GM12878 (cell line): Measurements from ENCODE around the gene ABCA2. TPM values are rescaled to one million over a fixed set of nuclear protein-coding genes. Genes with fewer than 3 reads are reported as not detected.

Experiments used
- ATAC-seq: fragments of 200-7000 bp; cut with Tn5 transposase; 3 replicates; pipeline ENCODE4 v1.9.1; 2020; ENCODE audit warnings: mild to moderate bottlenecking, moderate library complexity
- BruUV-seq: library from RNA; stranded (reverse); fragments of 400-500 nt; replicated peaks from 2 replicates; lab custom pipeline; 2021; lab: Mats Ljungman, UMichigan
- CTCF ChIA-PET: fragments of 300-600 bp; sonication (Branson Sonifier 250); formaldehyde crosslinking; extraction: SDS; loops from one replicate; lab custom pipeline; 2021; ENCODE audit warnings: inconsistent platforms; lab: Yijun Ruan, JAX
- POLR2A ChIA-PET: fragments of 350-600 bp; formaldehyde crosslinking; extraction: SDS; loops from one replicate; lab custom pipeline; 2021; ENCODE audit warnings: inconsistent platforms; lab: Charles Lee
- RAD21 ChIA-PET: fragments of 300-600 bp; sonication (Branson Sonifier 250); formaldehyde crosslinking; loops from one replicate; lab custom pipeline; 2023; ENCODE audit warnings: antibody characterized with exemption; ENCODE audit not compliant: unreplicated experiment; lab: Charles Lee
- SMC1A ChIA-PET: fragments of 300-600 bp; sonication (Branson Sonifier 250); formaldehyde crosslinking; loops from one replicate; lab custom pipeline; 2023; ENCODE audit not compliant: unreplicated experiment, uncharacterized antibody; lab: Charles Lee
- DNase-seq: peaks from one replicate; pipeline ENCODE4 v3.0.0-alpha.2; 2011; ENCODE audit warnings: low read depth, low spot score
- FAIRE-seq: peaks from 3 replicates; lab custom pipeline; 2011; peaks lifted over from hg19 to GRCh38; lab: Jason Lieb, UNC
- H2AFZ ChIP-seq: 2 replicates; pipeline ENCODE4 v1.6.0; 2011; ENCODE audit warnings: low read depth, low read length, control low read depth; ENCODE audit not compliant: control insufficient read depth
- H3K27ac ChIP-seq: 2 replicates; pipeline ENCODE4 v1.5.1; 2011; ENCODE audit warnings: control low read depth; ENCODE audit not compliant: control insufficient read depth, insufficient read depth
- H3K27me3 ChIP-seq, 2 experiments: replicated peaks in 1 of 2; 2 replicates each; pipeline versions ENCODE4 v1.6.0 to v1.6.1; 2011; ENCODE audit warnings: low read length in 1 of 2; ENCODE audit not compliant: control insufficient read depth in 2 of 2, insufficient read depth in 2 of 2
- H3K36me3 ChIP-seq, 2 experiments: 2 replicates each; pipeline ENCODE4 v1.5.1; 2011; ENCODE audit warnings: low read length in 1 of 2; ENCODE audit not compliant: control insufficient read depth in 2 of 2, insufficient read depth in 2 of 2
- H3K4me1 ChIP-seq: 2 replicates; pipeline ENCODE4 v1.6.1; 2011; ENCODE audit warnings: mild to moderate bottlenecking, low read length, moderate library complexity, mixed read lengths; ENCODE audit not compliant: control insufficient read depth, insufficient read depth
- H3K4me2 ChIP-seq: 2 replicates; pipeline ENCODE4 v1.6.0; 2011; ENCODE audit warnings: control low read depth; ENCODE audit not compliant: control insufficient read depth, insufficient read depth
- H3K4me3 ChIP-seq: fragments of 200-600 bp; sonication (generic); 2 replicates; pipeline ENCODE4 v1.5.1; 2016
- H3K79me2 ChIP-seq: 2 replicates; pipeline ENCODE4 v1.6.0; 2011; ENCODE audit warnings: low read length; ENCODE audit not compliant: control insufficient read depth, insufficient read depth
- H3K9ac ChIP-seq: 2 replicates; pipeline ENCODE4 v1.8.0; 2011; ENCODE audit warnings: low read length, control low read depth, mixed read lengths; ENCODE audit not compliant: control insufficient read depth, insufficient read depth
- H3K9me3 ChIP-seq: replicated peaks from 3 replicates; pipeline ENCODE4 v1.5.1; 2011; ENCODE audit warnings: mild to moderate bottlenecking, low read length; ENCODE audit not compliant: control insufficient read depth, insufficient read depth
- H4K20me1 ChIP-seq: 2 replicates; pipeline ENCODE4 v1.6.0; 2011; ENCODE audit not compliant: control insufficient read depth, insufficient read depth
- ATF7 ChIP-seq: fragments of 450-650 bp; IDR thresholded peaks from 2 replicates; pipeline ENCODE4 v1.6.1; 2016; ENCODE audit warnings: low read depth, mild to moderate bottlenecking
- BCL3 ChIP-seq: IDR thresholded peaks from 2 replicates; pipeline ENCODE4 v1.6.1; 2011; ENCODE audit warnings: borderline replicate concordance, low read depth, mild to moderate bottlenecking, moderate library complexity, low read length; ENCODE audit not compliant: insufficient read depth, poor library complexity, severe bottlenecking
- DPF2 ChIP-seq: fragments of 450-650 bp; IDR thresholded peaks from 2 replicates; pipeline ENCODE4 v1.6.1; 2017; ENCODE audit warnings: mild to moderate bottlenecking
- EED ChIP-seq: sonication (generic); IDR thresholded peaks from 2 replicates; pipeline ENCODE4 v1.6.1; 2016; ENCODE audit warnings: antibody characterized with exemption, low read depth
- HDAC6 ChIP-seq: fragments of 200-600 bp; sonication (generic); IDR thresholded peaks from one replicate; pipeline ENCODE4 v1.8.0; 2017; ENCODE audit warnings: antibody characterized with exemption; ENCODE audit not compliant: unreplicated experiment
- IRF4 ChIP-seq: IDR thresholded peaks from 2 replicates; pipeline ENCODE4 v1.6.1; 2011; ENCODE audit warnings: low read depth, low read length
- PKNOX1 ChIP-seq: fragments of 450-650 bp; IDR thresholded peaks from 2 replicates; pipeline ENCODE4 v1.6.1; 2016; ENCODE audit warnings: mild to moderate bottlenecking
- POLR2AphosphoS2 ChIP-seq: IDR thresholded peaks from 2 replicates; pipeline ENCODE4 v1.6.1; 2011; ENCODE audit warnings: low read depth, mild to moderate bottlenecking, low read length, improper control_type of control experiment, moderate library complexity
- RAD51 ChIP-seq: fragments of 450-650 bp; IDR thresholded peaks from 2 replicates; pipeline ENCODE4 v1.6.1; 2016; ENCODE audit warnings: moderate library complexity, mild to moderate bottlenecking, inconsistent platforms
- SMC3 ChIP-seq: IDR thresholded peaks from 2 replicates; pipeline ENCODE4 v1.6.1; 2011; ENCODE audit warnings: low read length, improper control_type of control experiment, borderline replicate concordance
- SP1 ChIP-seq: IDR thresholded peaks from one replicate; pipeline ENCODE4 v1.6.1; 2011; ENCODE audit warnings: low read depth, low read length
- SRF ChIP-seq, 2 experiments: IDR thresholded peaks; 2 replicates each; pipeline ENCODE4 v1.6.1; 2011; ENCODE audit warnings: low read depth in 2 of 2, low read length in 2 of 2, mild to moderate bottlenecking in 1 of 2, moderate library complexity in 1 of 2
- ZZZ3 ChIP-seq: IDR thresholded peaks from 2 replicates; pipeline ENCODE4 v1.6.1; 2011; ENCODE audit warnings: low read depth; ENCODE audit not compliant: control insufficient read depth, insufficient read length
- WGBS: methylation state at CpG from one replicate; pipeline ENCODE4 v1.1.6; 2016; ENCODE audit warnings: low lambda C conversion rate; ENCODE audit not compliant: insufficient replicate concordance, insufficient coverage; ENCODE audit errors: missing lambda C conversion rate; 5-methylcytosine and 5-hydroxymethylcytosine counted together
- in situ Hi-C: fragments of 300-500 bp; cut with MboI; formaldehyde crosslinking; loops from 9 replicates; pipeline ENCODE4 v1.14.3; 2018; ENCODE audit warnings: mixed read lengths
- intact Hi-C: fragments of 100-400 bp; cut with micrococcal nuclease; formaldehyde crosslinking; loops from one replicate; pipeline ENCODE4 v1.14.2; 2022; ENCODE audit not compliant: unreplicated experiment
- polyA plus RNA-seq, 11 experiments: library from polyadenylated mRNA; depleted of rRNA in 4 of 11; unstranded in 6 of 11; stranded (reverse) in 5 of 11; fragments of >200 nt; fragmentation: Nextera tagmentation in 4 of 11; fragmentation: Illumina TruSeq in 1 of 11; extraction: Ambion mirVana in 4 of 11; extraction: Trizol in 1 of 11; gene quantifications; 1 replicate in 1 of 11; 2 replicates in 10 of 11; pipeline versions ENCODE4 v1.2.1 to v1.2.3, GENCODE V29; 2011 to 2016; ENCODE audit warnings: inconsistent platforms in 2 of 11, missing spikeins in 2 of 11, low read depth in 1 of 11
- total RNA-seq, 4 experiments: library from RNA; depleted of rRNA in 3 of 4; stranded (reverse); fragments of >200 nt in 3 of 4; fragmentation: Illumina TruSeq in 1 of 4; extraction: Trizol in 1 of 4; gene quantifications; 2 replicates each; pipeline versions ENCODE4 v1.2.1 to v1.2.3, GENCODE V29; 2013 to 2021
- TF ChIP-seq, protein P1 (sequence below): fragments of 450-650 bp; IDR thresholded peaks from 2 replicates; pipeline ENCODE4 v1.6.1; 2017; ENCODE audit warnings: mild to moderate bottlenecking, moderate library complexity
- TF ChIP-seq, protein P2 (sequence below): fragments of 450-650 bp; conservative IDR thresholded peaks from 2 replicates; pipeline ENCODE4 v1.6.1; 2017; ENCODE audit warnings: mild to moderate bottlenecking, moderate library complexity

The ABCA2 gene
- total and polyA plus RNA-seq, 10 of the 15 experiments (the other 5 are each of a cell fraction or from before 2014, with no cell fraction given): 0.13 to 2.6 (median 0.71) TPM; not detected in 2

- H3K36me3 ChIP-seq: no peaks in the 10 kb centered on the region
- no peak overlapping the region for H2AFZ ChIP-seq
- no peak overlapping the region for H3K4me2 ChIP-seq
- intact Hi-C loops (no loop called here), in situ Hi-C loops (no loop called here)
- ChIA-PET RAD21 (no interaction called here), POLR2A (no interaction called here), CTCF (interaction anchor here (1.0 kb wide), 1 partner anchor 189 kb away, joined by 3 read pairs; no protein-coding TSS in a partner anchor)
- H3K27ac ChIP-seq: no peak overlapping the region
- no peak for FAIRE-seq
- H3K4me3 ChIP-seq: no peak overlapping the region
- H3K9me3 ChIP-seq: no peaks in the 10 kb centered on the region
- WGBS: 38% methylated on average over 17 of the region's 17 CpGs
- H3K4me1 ChIP-seq: no peaks in the 10 kb centered on the region
- H4K20me1 ChIP-seq: peaks cover 3% of the 10 kb centered on the region; the same call in 1 of the 2 replicates
- no peaks in the 10 kb centered on the region for H3K79me2 ChIP-seq
- TF ChIP-seq, protein P1, sequence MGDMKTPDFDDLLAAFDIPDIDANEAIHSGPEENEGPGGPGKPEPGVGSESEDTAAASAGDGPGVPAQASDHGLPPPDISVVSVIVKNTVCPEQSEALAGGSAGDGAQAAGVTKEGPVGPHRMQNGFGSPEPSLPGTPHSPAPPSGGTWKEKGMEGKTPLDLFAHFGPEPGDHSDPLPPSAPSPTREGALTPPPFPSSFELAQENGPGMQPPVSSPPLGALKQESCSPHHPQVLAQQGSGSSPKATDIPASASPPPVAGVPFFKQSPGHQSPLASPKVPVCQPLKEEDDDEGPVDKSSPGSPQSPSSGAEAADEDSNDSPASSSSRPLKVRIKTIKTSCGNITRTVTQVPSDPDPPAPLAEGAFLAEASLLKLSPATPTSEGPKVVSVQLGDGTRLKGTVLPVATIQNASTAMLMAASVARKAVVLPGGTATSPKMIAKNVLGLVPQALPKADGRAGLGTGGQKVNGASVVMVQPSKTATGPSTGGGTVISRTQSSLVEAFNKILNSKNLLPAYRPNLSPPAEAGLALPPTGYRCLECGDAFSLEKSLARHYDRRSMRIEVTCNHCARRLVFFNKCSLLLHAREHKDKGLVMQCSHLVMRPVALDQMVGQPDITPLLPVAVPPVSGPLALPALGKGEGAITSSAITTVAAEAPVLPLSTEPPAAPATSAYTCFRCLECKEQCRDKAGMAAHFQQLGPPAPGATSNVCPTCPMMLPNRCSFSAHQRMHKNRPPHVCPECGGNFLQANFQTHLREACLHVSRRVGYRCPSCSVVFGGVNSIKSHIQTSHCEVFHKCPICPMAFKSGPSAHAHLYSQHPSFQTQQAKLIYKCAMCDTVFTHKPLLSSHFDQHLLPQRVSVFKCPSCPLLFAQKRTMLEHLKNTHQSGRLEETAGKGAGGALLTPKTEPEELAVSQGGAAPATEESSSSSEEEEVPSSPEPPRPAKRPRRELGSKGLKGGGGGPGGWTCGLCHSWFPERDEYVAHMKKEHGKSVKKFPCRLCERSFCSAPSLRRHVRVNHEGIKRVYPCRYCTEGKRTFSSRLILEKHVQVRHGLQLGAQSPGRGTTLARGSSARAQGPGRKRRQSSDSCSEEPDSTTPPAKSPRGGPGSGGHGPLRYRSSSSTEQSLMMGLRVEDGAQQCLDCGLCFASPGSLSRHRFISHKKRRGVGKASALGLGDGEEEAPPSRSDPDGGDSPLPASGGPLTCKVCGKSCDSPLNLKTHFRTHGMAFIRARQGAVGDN: no peak
- TF ChIP-seq RAD51: no peak
- no peak for TF ChIP-seq EED
- TF ChIP-seq, protein P2, sequence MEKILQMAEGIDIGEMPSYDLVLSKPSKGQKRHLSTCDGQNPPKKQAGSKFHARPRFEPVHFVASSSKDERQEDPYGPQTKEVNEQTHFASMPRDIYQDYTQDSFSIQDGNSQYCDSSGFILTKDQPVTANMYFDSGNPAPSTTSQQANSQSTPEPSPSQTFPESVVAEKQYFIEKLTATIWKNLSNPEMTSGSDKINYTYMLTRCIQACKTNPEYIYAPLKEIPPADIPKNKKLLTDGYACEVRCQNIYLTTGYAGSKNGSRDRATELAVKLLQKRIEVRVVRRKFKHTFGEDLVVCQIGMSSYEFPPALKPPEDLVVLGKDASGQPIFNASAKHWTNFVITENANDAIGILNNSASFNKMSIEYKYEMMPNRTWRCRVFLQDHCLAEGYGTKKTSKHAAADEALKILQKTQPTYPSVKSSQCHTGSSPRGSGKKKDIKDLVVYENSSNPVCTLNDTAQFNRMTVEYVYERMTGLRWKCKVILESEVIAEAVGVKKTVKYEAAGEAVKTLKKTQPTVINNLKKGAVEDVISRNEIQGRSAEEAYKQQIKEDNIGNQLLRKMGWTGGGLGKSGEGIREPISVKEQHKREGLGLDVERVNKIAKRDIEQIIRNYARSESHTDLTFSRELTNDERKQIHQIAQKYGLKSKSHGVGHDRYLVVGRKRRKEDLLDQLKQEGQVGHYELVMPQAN: no peak
- no peak for TF ChIP-seq SRF (IDR thresholded peaks at IDR 0.05; ENCODE audit: low read depth in 2 of 2, low read length in 2 of 2)
- no peak for TF ChIP-seq POLR2AphosphoS2
- no peak for TF ChIP-seq BCL3
- TF ChIP-seq SMC3: no peak
- TF ChIP-seq ZZZ3: no peak
- TF ChIP-seq ATF7: no peak
- TF ChIP-seq SP1: no peak
- TF ChIP-seq HDAC6: no peak
- TF ChIP-seq PKNOX1: no peak
- no peak for TF ChIP-seq DPF2
- no peak for TF ChIP-seq IRF4
- TF ChIP-seq, all 136 proteins: peak for 0
- ATAC-seq: no peak
- no peak for DNase-seq
- no TSS peak for BruUV-seq
- Histone ChIP-seq H3K27me3 (peaks cover 5 to 6% of the 10 kb centered on the region in 2 experiments), H3K9ac (no peak overlapping the region)
- SMC1A ChIA-PET: no interaction called here
Observed at GRCh38 chr9:136981588-136982231, 46.3 kb downstream of the ABCA2 start.
